ENCODE results near the gene MGARP.

- TF ChIP-seq EZH2phosphoT487 (IDR thresholded peaks at IDR 0.05; ENCODE audit: borderline replicate concordance) = no peak
- TF ChIP-seq, protein P1, sequence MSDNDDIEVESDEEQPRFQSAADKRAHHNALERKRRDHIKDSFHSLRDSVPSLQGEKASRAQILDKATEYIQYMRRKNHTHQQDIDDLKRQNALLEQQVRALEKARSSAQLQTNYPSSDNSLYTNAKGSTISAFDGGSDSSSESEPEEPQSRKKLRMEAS (IDR thresholded peaks at IDR 0.05) = no peak
Measured at GRCh38 chr4:139246166-139246565, 33.9 kb downstream of the MGARP start.

Measured in HCT116 (cell line).